ENCODE data around the gene MED13. TPM values are rescaled to one million over a fixed set of nuclear protein-coding genes. Genes with fewer than 3 reads are reported as not detected.

MED13 gene
- polyA plus RNA-seq, 1 donor (not counting 4 experiments of a cell fraction or from before 2014, with no cell fraction given): 21.4 TPM

DNA sequence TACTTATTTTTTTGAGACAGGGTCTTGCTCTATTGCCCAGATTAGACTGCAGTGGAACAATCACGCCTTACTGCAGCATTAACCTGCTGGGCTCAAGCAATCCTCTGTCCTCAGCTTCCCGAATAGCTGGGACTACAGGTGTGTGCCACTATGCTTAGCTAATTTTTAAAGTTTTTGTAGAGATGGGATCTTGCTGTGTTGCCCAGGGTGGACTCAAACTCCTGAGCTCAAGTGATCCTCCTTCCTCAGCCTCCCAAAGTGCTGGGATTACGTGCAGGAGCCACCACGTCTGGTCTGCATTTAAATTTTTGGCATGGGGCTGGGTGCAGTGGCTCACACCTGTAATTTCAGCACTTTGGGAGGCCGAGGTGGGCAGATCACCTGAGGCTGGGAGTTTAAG, 96.3 kb downstream of the MED13 start:
- H3K9me1 ChIP-seq (ENCODE audit: control insufficient read depth, extremely low read depth, insufficient read depth, low read length): no peaks in the 10 kb centered on the region
- H3K9me3 ChIP-seq (ENCODE audit: control insufficient read depth, low read depth, low read length): no peaks in the 10 kb centered on the region
- dilution Hi-C loops (cut with MboI; ENCODE audit: extremely low pct_ligation_motif_present, low sequenced_read_pairs): no loop called here
- DNase-seq (ENCODE audit: low read depth, low spot score) (no peak), FAIRE-seq (no peak)
- H3K9ac ChIP-seq (ENCODE audit: control insufficient read depth, extremely low read depth, insufficient read depth, low read length): no peak overlapping the region
- H4K20me1 ChIP-seq (ENCODE audit: control insufficient read depth, extremely low read depth, insufficient read depth, low read length): no peaks in the 10 kb centered on the region
- H3K27ac ChIP-seq (ENCODE audit: control insufficient read depth, insufficient read depth, low read length): no peak overlapping the region
- no peaks in the 10 kb centered on the region for H3K79me2 ChIP-seq (ENCODE audit: control insufficient read depth, insufficient read depth, low read length)
- no peak overlapping the region for H3K4me2 ChIP-seq (ENCODE audit: control insufficient read depth, extremely low read depth, insufficient read depth, low read depth, low read length)
- TF ChIP-seq, protein P1, sequence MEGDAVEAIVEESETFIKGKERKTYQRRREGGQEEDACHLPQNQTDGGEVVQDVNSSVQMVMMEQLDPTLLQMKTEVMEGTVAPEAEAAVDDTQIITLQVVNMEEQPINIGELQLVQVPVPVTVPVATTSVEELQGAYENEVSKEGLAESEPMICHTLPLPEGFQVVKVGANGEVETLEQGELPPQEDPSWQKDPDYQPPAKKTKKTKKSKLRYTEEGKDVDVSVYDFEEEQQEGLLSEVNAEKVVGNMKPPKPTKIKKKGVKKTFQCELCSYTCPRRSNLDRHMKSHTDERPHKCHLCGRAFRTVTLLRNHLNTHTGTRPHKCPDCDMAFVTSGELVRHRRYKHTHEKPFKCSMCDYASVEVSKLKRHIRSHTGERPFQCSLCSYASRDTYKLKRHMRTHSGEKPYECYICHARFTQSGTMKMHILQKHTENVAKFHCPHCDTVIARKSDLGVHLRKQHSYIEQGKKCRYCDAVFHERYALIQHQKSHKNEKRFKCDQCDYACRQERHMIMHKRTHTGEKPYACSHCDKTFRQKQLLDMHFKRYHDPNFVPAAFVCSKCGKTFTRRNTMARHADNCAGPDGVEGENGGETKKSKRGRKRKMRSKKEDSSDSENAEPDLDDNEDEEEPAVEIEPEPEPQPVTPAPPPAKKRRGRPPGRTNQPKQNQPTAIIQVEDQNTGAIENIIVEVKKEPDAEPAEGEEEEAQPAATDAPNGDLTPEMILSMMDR (optimal IDR thresholded peaks at IDR 0.05 in 1 of 3, IDR thresholded peaks at IDR 0.05 in 1 of 3, conservative IDR thresholded peaks at IDR 0.05 in 1 of 3; ENCODE audit: extremely low read depth in 1 of 3, insufficient read depth in 2 of 3, low read length in 3 of 3): no peak
- no peak for TF ChIP-seq EZH2 (IDR thresholded peaks at IDR 0.05; ENCODE audit: low read length)
- peaks cover 12 to 15% of the 10 kb centered on the region in 2 experiments for H3K36me3 ChIP-seq (ENCODE audit: control insufficient read depth in 2 of 2, extremely low read depth in 1 of 2, insufficient read depth in 2 of 2, low read length in 2 of 2)
- no peak overlapping the region for H3K4me3 ChIP-seq (ENCODE audit: control insufficient read depth in 2 of 3, extremely low read depth in 1 of 3, insufficient read depth in 2 of 3, low read depth in 1 of 3, low read length in 3 of 3)
- no peaks in the 10 kb centered on the region for H3K4me1 ChIP-seq (ENCODE audit: control insufficient read depth, extremely low read depth, insufficient read depth, low read length)
- no peaks in the 10 kb centered on the region for H3K27me3 ChIP-seq (ENCODE audit: control insufficient read depth, extremely low read depth, insufficient read depth, low read length)
- H2AFZ ChIP-seq (ENCODE audit: control insufficient read depth, low read length): no peak overlapping the region

DNA sequence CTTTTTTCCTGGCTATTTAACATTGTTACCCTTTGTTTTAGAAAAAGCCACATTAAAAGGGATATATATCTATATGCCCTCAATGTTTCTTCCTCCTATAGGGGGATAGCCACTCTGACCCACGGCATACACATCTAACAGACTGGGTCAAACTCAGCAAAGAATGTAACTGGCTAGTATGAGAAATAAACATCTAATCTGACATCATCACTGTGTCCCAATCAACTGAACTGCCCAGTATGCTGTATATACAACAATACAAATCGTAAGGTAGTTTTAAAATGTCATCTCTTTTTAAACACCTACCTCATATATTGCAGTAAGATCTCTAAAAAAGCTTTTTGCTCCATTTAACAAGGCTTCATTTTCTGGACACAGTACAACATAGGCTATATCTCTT, 97.3 kb downstream of the MED13 start:
- Histone ChIP-seq H3K9ac (ENCODE audit: control insufficient read depth, extremely low read depth, insufficient read depth, low read length) (no peak overlapping the region), H4K20me1 (ENCODE audit: control insufficient read depth, extremely low read depth, insufficient read depth, low read length) (no peaks in the 10 kb centered on the region), H3K27me3 (ENCODE audit: control insufficient read depth, extremely low read depth, insufficient read depth, low read length) (no peaks in the 10 kb centered on the region), H3K79me2 (ENCODE audit: control insufficient read depth, insufficient read depth, low read length) (no peaks in the 10 kb centered on the region), H3K4me3 (ENCODE audit: control insufficient read depth in 2 of 3, extremely low read depth in 1 of 3, insufficient read depth in 2 of 3, low read depth in 1 of 3, low read length in 3 of 3) (no peak overlapping the region), H3K36me3 (ENCODE audit: control insufficient read depth in 2 of 2, extremely low read depth in 1 of 2, insufficient read depth in 2 of 2, low read length in 2 of 2) (peaks cover 14 to 15% of the 10 kb centered on the region in 2 experiments), H3K27ac (ENCODE audit: control insufficient read depth, insufficient read depth, low read length) (no peak overlapping the region), H2AFZ (ENCODE audit: control insufficient read depth, low read length) (no peak overlapping the region), H3K4me1 (ENCODE audit: control insufficient read depth, extremely low read depth, insufficient read depth, low read length) (no peaks in the 10 kb centered on the region), H3K4me2 (ENCODE audit: control insufficient read depth, extremely low read depth, insufficient read depth, low read depth, low read length) (no peak overlapping the region), H3K9me3 (ENCODE audit: control insufficient read depth, low read depth, low read length) (no peaks in the 10 kb centered on the region), H3K9me1 (ENCODE audit: control insufficient read depth, extremely low read depth, insufficient read depth, low read length) (no peaks in the 10 kb centered on the region)
- no peak for TF ChIP-seq EZH2 (IDR thresholded peaks at IDR 0.05; ENCODE audit: low read length)
- DNase-seq (ENCODE audit: low read depth, low spot score): no peak
- dilution Hi-C loops (cut with MboI; ENCODE audit: extremely low pct_ligation_motif_present, low sequenced_read_pairs): no loop called here
- no peak for FAIRE-seq

DNA sequence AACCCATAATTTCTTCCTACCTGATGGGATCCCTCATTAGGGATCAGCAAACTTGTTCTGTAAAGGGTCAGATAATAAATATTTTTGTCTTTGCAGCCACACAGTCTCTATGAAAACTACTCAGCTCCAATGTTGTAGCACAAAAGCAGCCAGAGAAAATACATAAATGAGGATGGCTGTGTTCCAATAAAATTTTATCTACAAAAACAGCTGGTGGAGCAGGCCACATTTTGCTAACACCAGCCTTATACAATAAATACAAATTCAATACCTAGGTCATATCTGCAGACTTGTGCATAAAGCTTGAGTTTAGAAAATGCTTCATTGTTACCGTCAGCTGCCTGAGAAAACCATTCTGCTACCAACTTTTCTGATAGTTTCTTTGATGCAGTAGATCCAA, 98.9 kb downstream of the MED13 start:
- Histone ChIP-seq H3K27me3 (ENCODE audit: control insufficient read depth, extremely low read depth, insufficient read depth, low read length) (no peaks in the 10 kb centered on the region), H3K79me2 (ENCODE audit: control insufficient read depth, insufficient read depth, low read length) (no peaks in the 10 kb centered on the region), H2AFZ (ENCODE audit: control insufficient read depth, low read length) (no peak overlapping the region), H3K4me2 (ENCODE audit: control insufficient read depth, extremely low read depth, insufficient read depth, low read depth, low read length) (no peak overlapping the region), H3K4me1 (ENCODE audit: control insufficient read depth, extremely low read depth, insufficient read depth, low read length) (no peaks in the 10 kb centered on the region), H3K27ac (ENCODE audit: control insufficient read depth, insufficient read depth, low read length) (no peak overlapping the region), H3K4me3 (ENCODE audit: control insufficient read depth in 2 of 3, extremely low read depth in 1 of 3, insufficient read depth in 2 of 3, low read depth in 1 of 3, low read length in 3 of 3) (no peak overlapping the region), H3K9me3 (ENCODE audit: control insufficient read depth, low read depth, low read length) (no peaks in the 10 kb centered on the region), H4K20me1 (ENCODE audit: control insufficient read depth, extremely low read depth, insufficient read depth, low read length) (no peaks in the 10 kb centered on the region), H3K9ac (ENCODE audit: control insufficient read depth, extremely low read depth, insufficient read depth, low read length) (no peak overlapping the region), H3K36me3 (ENCODE audit: control insufficient read depth in 2 of 2, extremely low read depth in 1 of 2, insufficient read depth in 2 of 2, low read length in 2 of 2) (peaks cover 16 to 18% of the 10 kb centered on the region in 2 experiments), H3K9me1 (ENCODE audit: control insufficient read depth, extremely low read depth, insufficient read depth, low read length) (no peaks in the 10 kb centered on the region)
- FAIRE-seq: no peak
- DNase-seq (ENCODE audit: low read depth, low spot score): no peak
- no peak for TF ChIP-seq EZH2 (IDR thresholded peaks at IDR 0.05; ENCODE audit: low read length)
- TF ChIP-seq, protein P1 (optimal IDR thresholded peaks at IDR 0.05 in 1 of 3, IDR thresholded peaks at IDR 0.05 in 1 of 3, conservative IDR thresholded peaks at IDR 0.05 in 1 of 3; ENCODE audit: extremely low read depth in 1 of 3, insufficient read depth in 2 of 3, low read length in 3 of 3): no peak
- dilution Hi-C loops (cut with MboI; ENCODE audit: extremely low pct_ligation_motif_present, low sequenced_read_pairs): no loop called here

Data from keratinocyte (primary cell).